Activated effector memory CD4-positive, alpha-beta T cell treated with anti-CD3 and anti-CD28 coated beads, Interleukin-2, amount 50 U/mL, for 16 hours (primary cell): Measurements from ENCODE around the gene CXXC1.
"Not testable (repeated sequence)": the region's sequence is repeated elsewhere in the genome, so short reads cannot be mapped to it uniquely, and the experiment has no call there.

Experiments used
- DNase-seq: peaks from one replicate; pipeline ENCODE4 v3.0.0-alpha.2; 2020

Gene CXXC1

DNA sequence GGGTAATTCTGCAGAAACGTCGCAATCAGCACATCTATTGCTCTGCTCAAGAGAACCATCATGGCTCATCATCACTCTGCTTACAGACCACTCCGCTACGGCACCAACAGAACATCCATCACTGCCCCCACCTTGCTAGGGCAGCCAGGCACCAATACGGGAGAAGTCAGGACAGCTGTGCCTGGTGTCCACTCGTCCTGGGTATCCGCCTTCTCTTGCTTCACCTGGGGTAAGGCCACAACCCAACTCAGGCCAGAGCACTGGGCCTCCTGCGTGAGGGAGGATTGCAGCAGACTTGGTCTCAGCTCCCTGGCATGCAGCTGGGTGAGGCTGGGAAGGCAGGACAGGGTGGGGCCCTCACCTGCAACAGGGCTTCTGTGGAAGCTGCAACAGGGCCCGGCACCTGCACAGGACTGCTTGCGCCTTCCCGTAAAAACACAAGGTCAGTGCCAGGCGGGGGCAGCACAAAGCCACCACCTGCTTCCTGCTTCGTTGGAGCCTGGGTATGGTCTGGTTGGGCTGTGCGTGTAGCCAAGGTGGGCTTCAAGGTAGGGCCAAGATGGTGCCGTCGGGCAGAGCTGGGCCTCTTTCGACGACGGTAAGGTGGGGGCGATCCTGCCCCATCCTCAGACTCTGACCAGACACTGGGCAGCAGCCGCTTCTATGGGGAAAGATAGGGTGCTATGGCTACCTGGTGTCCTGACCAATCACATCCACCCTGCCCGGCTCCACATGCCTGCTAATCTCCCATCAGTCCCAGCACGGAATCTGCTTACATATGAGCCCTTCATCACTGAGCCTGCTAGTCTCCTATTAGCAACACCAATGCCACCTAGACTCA lies 14.1 kb downstream of the CXXC1 start:
- DNase-seq, result no peak

DNA sequence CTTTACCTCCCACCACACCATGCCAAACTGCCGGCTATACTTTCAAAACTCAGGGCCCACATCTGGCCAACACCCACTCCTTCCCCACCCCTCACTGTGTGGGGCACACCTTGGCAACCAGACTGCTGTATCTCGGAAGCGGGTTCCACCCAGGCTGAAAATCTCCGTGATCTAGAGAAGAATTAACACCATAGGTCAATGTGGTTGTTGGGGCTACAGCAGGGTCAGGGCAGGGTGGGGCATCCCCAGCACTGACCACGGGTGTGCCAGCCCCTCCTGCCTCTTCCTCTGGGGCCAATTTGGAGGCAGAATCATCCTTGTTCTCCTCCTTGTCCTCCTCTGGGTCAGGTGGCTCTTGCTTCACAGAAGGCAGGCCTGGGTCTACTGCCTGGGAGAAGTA lies 14.9 kb downstream of the CXXC1 start:
- no peak for DNase-seq

DNA sequence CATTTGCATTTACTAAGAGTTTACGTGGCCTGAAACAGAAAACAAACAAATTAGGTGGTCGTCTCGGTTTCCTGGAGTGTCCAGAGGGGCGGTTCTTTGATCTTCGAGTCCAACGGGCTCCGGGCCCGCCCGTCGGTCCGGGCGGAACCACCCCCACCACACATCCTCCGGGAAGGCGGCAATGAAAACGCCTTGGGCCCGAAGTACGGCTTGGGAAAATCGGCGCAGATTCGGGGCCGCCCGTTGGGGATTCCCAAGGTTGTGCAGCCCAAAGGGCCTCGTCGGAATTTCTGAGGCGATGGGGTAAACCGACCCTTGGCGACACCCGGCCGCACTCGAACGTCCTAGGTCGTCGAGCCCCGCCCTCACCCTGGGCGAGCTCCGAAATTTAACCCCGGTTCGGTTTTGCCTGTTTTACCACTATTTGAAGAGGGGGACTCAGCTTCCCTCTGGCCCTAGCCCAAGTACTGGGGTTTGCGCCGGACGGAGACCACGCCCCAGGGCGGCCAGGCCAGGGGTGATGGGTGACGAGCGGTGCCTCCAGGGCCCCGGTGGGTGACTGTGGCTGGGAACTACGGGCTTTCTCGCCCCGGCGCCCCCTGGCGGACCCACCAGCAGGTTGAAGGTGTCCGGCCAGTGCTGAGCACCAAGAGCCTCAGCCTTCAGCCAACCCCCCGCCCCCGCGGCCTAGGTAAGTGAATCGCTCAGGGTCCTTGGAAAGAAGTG lies 19.3 kb downstream of the CXXC1 start:
- DNase-seq, result peak; percentile 93

DNA sequence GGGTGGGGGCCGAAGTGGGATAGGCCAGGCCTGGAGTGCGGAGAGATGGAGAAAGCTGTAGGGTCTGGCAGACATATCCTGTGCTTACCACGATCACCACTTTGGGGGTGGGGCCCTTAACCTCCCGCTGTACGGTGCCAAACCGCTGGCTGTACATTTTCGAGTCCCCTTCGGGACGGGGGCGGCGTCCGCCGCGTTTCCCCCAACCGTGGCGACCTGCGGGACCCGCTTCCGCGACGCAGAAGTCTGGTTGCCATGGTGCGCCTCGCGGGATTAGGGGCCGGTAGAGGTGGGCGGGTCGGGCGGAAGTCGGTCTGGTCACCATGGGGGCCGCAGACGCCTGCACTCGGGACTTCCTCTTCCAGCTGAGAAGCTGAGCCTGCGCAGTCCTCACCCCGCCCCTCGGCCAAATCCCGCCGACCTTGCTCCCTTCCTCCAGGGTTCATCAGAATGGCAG lies 21.2 kb downstream of the CXXC1 start, which contains the start of gene CFAP53:
CFAP53 (minus strand) TSS at position 248 of the 457 bp plus-strand sequence; CDS start at position 157, 91 bp downstream.
- DNase-seq, result peak; percentile 94

DNA sequence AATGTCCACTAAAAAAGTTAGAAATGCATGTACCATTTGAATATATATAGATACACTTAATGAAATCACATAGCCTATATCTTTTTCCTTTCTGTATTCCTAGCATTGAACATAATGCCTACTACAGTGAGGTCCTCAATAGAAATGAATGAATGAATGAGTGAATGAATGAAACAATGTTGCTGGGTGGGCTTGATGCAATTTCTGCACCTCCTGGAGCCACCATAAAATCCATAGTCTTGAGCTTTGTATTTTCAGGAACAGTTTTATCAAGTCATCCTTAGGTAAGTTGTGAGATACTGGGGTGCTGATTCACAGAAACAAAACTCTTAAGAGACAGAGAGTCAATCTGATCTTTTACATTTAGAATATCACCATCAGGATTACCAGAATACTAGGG lies 24.5 kb downstream of the CXXC1 start:
- DNase-seq, result no peak

DNA sequence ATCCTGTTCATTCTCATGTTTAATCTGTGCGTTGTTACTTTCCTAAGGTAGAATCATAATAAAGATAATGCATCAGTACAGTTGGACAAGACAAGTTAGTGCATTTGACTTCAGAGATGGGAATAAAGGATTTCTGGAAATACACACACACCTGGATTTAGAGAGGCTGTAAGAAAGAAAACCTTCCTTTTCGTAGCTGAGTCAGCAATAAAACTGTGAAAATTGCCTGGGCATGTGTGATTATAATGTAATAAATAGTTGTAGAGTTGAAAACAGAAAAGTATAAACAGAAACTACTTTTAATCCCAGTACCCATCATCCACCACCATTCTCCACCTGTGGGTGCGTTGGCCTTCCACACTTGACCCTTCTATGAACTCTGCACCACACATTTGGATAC lies 36.6 kb downstream of the CXXC1 start:
- no peak for DNase-seq

DNA sequence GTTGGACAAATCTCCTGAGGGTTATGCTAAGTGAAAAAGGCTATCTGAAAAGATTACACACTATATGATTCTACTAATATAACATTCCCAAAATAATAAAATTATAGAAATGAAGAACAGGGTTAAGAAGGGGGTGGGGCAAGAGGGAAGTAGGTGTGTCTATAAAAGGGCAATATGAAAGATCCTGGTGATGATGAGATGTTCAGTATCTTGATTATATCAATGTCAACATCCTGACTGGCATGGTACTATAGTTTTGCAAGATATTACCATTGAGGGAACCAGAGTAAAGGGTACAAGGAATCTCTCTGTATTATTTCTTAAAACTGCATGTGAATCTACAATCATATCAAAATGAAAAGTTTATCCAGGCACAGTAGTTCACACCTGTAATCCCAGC lies 37.9 kb downstream of the CXXC1 start:
- no peak for DNase-seq

DNA sequence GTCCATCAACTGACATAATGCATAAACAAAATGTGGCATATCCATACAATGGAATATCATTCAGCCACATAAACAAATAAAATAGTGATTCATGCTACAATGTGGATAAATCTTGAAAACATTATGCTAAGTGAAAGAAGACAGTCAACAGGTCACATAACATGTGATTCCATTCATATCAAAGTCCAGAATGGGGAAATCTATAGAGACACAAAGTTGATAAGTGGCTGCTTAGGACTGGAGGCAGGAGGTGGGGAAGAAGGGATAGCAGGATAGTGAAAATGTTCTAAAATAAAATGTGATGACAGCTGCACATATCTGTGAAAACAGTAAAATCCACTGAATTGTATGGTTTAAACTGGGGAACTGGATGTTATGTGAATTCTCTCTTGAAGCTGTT lies 39.9 kb downstream of the CXXC1 start:
- DNase-seq, result no peak

DNA sequence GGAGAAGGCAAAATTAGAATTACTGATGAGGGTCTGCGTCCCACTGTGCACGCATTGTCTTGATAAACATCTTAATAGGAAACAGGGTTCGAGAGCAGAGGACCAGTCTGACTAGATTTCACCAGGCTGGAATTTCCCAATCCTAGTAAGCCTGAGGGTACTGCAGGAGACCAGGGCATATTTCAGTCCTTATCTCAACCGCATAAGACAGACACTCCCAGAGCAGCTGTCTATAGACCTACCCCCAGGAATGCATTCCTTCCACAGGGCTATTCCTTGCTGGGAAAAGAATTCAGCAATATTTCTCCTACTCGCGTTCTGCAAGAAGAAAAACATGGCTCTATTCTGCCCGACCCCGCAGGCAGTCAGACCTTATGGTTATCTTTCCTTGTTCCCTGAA lies 45.7 kb downstream of the CXXC1 start:
- not testable (repeated sequence) for DNase-seq

DNA sequence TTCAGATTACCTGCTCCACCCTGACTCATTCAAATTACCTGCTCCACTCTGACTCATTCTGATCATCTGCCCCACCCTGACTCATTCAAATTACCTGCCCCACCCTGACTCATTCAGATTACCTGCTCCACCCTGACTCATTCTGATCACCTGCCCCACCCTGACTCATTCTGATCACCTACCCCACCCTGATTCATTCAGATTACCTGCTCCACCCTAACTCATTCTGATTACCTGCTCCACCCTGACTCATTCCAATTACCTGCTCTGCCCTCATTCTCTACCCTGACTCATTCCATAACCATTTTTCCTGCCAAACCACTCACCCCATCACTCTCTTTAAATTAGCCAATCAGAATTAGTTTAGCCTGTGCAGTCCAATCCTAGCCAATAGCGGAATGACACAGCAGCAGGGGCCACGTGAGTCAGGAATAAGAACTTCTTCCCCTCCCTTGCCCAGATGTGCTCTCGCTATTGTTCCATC lies 47.4 kb downstream of the CXXC1 start:
- DNase-seq, result no peak

DNA sequence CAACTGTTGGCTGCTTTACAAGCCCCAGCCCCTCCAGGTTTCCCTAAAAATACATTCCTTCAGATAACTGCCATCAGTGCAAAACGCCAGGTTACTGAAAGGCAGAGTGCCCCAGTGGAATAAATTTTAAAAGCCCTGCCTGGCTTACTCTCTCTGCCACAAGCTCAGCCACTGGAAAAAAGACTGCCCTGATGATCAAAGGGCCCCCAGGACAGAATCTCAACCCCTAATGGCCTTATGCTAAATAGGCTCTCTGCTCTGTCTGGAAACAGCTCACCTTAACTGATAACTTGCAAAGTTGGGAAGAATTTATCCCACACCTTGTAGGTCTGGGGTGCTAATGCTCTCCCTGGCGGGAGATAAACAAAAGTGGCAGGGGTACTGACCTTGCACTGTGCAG lies 55.1 kb downstream of the CXXC1 start:
- DNase-seq, result no peak
